Suprapubic skin (tissue), 4 donors: ENCODE results near the gene TFCP2L1. TPM values are rescaled to one million over a fixed set of nuclear protein-coding genes. Genes with fewer than 3 reads are reported as not detected.

Experiments
- DNase-seq, 2 donors: peaks; one replicate each; pipeline ENCODE4 v3.0.0-alpha.2; 2019; ENCODE audit warnings: low spot score in 2 of 2
- H3K27ac ChIP-seq: fragments of 200-600 bp; sonication (generic); one replicate; pipeline ENCODE4 v1.5.1; 2019
- H3K27me3 ChIP-seq: fragments of 200-600 bp; sonication (generic); one replicate; pipeline ENCODE4 v1.5.1; 2019
- H3K36me3 ChIP-seq: fragments of 200-600 bp; sonication (generic); one replicate; pipeline ENCODE4 v1.5.1; 2019
- H3K4me1 ChIP-seq: fragments of 200-600 bp; sonication (generic); one replicate; pipeline ENCODE4 v1.5.1; 2019
- H3K4me3 ChIP-seq: fragments of 200-600 bp; sonication (generic); one replicate; pipeline ENCODE4 v1.5.1; 2019; ENCODE audit warnings: mild to moderate bottlenecking
- H3K9me3 ChIP-seq: fragments of 200-600 bp; sonication (generic); one replicate; pipeline ENCODE4 v1.5.1; 2019
- EP300 ChIP-seq: sonication (generic); formaldehyde crosslinking; IDR thresholded peaks from one replicate; pipeline ENCODE4 v1.6.1; 2017; ENCODE audit warnings: antibody characterized with exemption
- POLR2A ChIP-seq, 2 donors: fragments of 450-650 bp; IDR thresholded peaks; one replicate each; pipeline ENCODE4 v1.6.1; 2017; ENCODE audit warnings: antibody characterized with exemption in 2 of 2, mild to moderate bottlenecking in 2 of 2, moderate library complexity in 2 of 2
- POLR2AphosphoS5 ChIP-seq, 3 donors: sonication (generic); formaldehyde crosslinking; IDR thresholded peaks; one replicate each; pipeline ENCODE4 v1.6.1; 2017; ENCODE audit warnings: antibody characterized with exemption in 3 of 3
- WGBS: methylation state at CpG from one replicate; pipeline ENCODE4 v1.1.5; 2018; 5-methylcytosine and 5-hydroxymethylcytosine counted together
- total RNA-seq, 4 donors: library from RNA; depleted of rRNA; stranded (reverse); fragments of >200 nt; gene quantifications; one replicate each; pipeline ENCODE4 v1.1.0, GENCODE V29; 2016
- TF ChIP-seq, protein P1 (sequence below), 2 donors: fragments of 200-600 bp in 1 of 2; fragments of 450-650 bp in 1 of 2; sonication (generic) in 1 of 2; IDR thresholded peaks; one replicate each; pipeline ENCODE4 v1.5.1; 2016 to 2019; ENCODE audit warnings: antibody characterized with exemption in 2 of 2, mild to moderate bottlenecking in 1 of 2, moderate library complexity in 1 of 2

The TFCP2L1 gene
- total RNA-seq, 4 donors from 2014 or later, result 33.5 to 64.1 (median 52.7) TPM

DNA sequence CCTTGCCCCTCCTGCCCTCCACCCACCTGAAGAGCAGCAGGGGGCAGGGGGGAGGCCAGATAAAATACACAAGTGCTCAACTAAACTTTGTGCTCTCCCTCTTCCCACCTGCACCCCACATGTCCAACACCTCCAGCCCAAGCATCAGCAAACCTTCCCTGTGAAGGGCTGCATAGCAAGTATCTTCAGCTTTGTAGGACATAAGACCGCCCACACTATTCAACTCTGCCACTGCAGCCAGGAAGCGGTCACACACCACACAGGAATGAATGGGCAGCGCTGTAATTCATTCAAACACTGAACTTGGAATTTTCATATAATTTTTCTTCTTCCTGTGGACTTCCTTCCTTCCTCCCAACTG is 27.5 kb downstream of the TFCP2L1 start:
- no peak overlapping the region for H3K4me3 ChIP-seq
- TF ChIP-seq POLR2AphosphoS5 (IDR thresholded peaks at IDR 0.05) (no peak), EP300 (no peak), POLR2A (IDR thresholded peaks at IDR 0.05) (no peak)
- TF ChIP-seq, protein P1, sequence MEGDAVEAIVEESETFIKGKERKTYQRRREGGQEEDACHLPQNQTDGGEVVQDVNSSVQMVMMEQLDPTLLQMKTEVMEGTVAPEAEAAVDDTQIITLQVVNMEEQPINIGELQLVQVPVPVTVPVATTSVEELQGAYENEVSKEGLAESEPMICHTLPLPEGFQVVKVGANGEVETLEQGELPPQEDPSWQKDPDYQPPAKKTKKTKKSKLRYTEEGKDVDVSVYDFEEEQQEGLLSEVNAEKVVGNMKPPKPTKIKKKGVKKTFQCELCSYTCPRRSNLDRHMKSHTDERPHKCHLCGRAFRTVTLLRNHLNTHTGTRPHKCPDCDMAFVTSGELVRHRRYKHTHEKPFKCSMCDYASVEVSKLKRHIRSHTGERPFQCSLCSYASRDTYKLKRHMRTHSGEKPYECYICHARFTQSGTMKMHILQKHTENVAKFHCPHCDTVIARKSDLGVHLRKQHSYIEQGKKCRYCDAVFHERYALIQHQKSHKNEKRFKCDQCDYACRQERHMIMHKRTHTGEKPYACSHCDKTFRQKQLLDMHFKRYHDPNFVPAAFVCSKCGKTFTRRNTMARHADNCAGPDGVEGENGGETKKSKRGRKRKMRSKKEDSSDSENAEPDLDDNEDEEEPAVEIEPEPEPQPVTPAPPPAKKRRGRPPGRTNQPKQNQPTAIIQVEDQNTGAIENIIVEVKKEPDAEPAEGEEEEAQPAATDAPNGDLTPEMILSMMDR (IDR thresholded peaks at IDR 0.05), result no peak
- H3K27ac ChIP-seq, result peak overlapping the region; percentile 58
- H3K4me1 ChIP-seq, result peaks cover 28% of the 10 kb centered on the region
- DNase-seq, result no peak
- no peaks in the 10 kb centered on the region for H3K9me3 ChIP-seq
- 73% methylated on average over 3 of the region's 3 CpGs for WGBS
- H3K27me3 ChIP-seq, result no peaks in the 10 kb centered on the region
- peaks cover 8% of the 10 kb centered on the region for H3K36me3 ChIP-seq

DNA sequence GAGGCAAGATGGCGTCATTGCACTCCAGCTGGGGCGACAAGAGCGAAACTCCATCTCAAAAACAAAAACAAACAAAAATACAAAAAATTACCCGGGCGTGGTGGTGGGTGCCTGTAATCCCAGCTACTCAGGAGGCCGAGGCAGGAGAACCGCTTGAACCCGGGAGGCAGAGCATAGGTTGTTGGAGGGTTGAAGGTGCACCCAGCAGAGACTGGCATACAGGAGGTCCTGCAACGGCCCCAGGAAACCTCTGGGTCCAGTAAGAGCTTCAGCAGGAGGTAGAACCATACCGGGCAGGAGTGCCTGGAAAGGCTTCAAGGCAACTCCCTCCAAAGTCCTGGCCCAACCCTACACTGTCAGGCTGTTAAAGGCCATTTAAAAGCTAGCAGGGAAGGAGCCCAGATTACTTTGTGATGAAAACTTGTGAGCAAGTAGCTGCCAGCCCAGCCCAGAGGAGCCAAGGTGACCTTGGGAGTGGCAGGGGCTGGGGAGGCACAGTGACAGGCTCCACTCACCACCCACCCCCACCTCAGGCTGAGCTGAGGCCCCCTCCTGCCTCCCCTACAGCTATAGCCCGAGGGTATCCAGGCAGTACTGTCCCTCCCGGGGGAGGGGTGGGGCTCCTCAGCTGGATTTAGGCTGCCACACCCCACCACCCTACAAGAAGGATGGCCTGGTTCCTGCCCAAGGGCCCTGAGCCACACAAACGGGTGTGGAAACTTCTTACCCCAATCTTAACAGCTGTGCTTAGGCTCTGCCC is 28.1 kb downstream of the TFCP2L1 start:
- peak in 1 of 2 donors; percentile 60 for DNase-seq
- no peaks in the 10 kb centered on the region for H3K27me3 ChIP-seq
- WGBS, result 82% methylated on average over 10 of the region's 13 CpGs
- peaks cover 28% of the 10 kb centered on the region for H3K4me1 ChIP-seq
- no peaks in the 10 kb centered on the region for H3K9me3 ChIP-seq
- no peak overlapping the region for H3K4me3 ChIP-seq
- TF ChIP-seq EP300 (no peak), POLR2A (IDR thresholded peaks at IDR 0.05) (no peak), POLR2AphosphoS5 (IDR thresholded peaks at IDR 0.05) (no peak)
- TF ChIP-seq, protein P1 (IDR thresholded peaks at IDR 0.05), result no peak
- peak overlapping the region; percentile 58 for H3K27ac ChIP-seq
- H3K36me3 ChIP-seq, result peaks cover 8% of the 10 kb centered on the region

DNA sequence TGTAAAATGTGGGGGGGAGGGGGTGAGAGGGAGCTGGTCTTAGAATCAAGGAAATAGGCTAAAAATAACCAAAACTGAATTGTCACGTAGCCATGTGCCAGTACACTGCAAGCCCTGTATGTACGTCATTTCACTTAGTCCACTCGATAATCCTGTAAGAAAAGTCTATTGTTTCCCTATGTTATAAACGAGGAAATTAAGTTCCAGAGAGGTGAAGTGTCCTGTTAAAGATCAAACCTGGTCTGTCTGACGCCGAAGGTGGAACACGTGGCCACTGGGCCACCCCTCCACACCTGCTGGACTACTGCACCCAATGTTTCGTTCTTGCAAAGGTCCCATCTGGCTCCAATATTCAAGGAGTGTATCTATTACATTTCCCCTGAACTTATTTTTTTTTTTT is 29.6 kb downstream of the TFCP2L1 start:
- Histone ChIP-seq H3K36me3 (peaks cover 8% of the 10 kb centered on the region), H3K27ac (no peak overlapping the region), H3K4me3 (no peak overlapping the region), H3K27me3 (no peaks in the 10 kb centered on the region), H3K4me1 (peaks cover 20% of the 10 kb centered on the region), H3K9me3 (no peaks in the 10 kb centered on the region)
- WGBS, result 77% methylated on average over 8 of the region's 8 CpGs
- TF ChIP-seq POLR2A (IDR thresholded peaks at IDR 0.05) (no peak), POLR2AphosphoS5 (IDR thresholded peaks at IDR 0.05) (no peak), EP300 (no peak)
- TF ChIP-seq, protein P1 (IDR thresholded peaks at IDR 0.05), result no peak
- DNase-seq, result peak in 1 of 2 donors; percentile 5

DNA sequence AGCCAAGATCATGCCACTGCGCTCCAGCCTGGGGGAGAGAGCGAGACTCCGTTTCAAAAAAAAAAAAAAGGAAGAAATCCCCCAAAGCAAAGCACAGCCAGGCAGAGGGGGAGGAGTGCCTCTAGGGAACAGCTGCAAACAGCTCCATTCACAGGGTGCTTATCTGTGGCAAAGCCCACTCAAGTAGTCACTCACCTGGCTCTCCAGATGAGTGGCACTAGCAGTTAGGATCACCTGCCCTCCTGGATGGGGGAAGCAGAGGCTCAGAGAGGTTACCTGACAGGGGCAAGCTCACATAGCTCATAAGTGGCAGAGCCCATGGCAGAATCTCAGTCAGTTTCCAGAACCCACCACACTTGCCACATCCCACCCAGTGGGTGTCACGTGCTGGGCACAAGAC is 30.3 kb downstream of the TFCP2L1 start:
- H3K9me3 ChIP-seq, result no peaks in the 10 kb centered on the region
- TF ChIP-seq, protein P1 (IDR thresholded peaks at IDR 0.05), result no peak
- no peak for TF ChIP-seq POLR2AphosphoS5 (IDR thresholded peaks at IDR 0.05)
- TF ChIP-seq POLR2A (IDR thresholded peaks at IDR 0.05), result no peak
- H3K4me1 ChIP-seq, result peaks cover 15% of the 10 kb centered on the region
- H3K27me3 ChIP-seq, result no peaks in the 10 kb centered on the region
- DNase-seq, result peak in 1 of 2 donors; percentile 29
- WGBS, result 88% methylated on average over 4 of the region's 4 CpGs
- H3K4me3 ChIP-seq, result no peak overlapping the region
- H3K27ac ChIP-seq, result no peak overlapping the region
- peaks cover 8% of the 10 kb centered on the region for H3K36me3 ChIP-seq

DNA sequence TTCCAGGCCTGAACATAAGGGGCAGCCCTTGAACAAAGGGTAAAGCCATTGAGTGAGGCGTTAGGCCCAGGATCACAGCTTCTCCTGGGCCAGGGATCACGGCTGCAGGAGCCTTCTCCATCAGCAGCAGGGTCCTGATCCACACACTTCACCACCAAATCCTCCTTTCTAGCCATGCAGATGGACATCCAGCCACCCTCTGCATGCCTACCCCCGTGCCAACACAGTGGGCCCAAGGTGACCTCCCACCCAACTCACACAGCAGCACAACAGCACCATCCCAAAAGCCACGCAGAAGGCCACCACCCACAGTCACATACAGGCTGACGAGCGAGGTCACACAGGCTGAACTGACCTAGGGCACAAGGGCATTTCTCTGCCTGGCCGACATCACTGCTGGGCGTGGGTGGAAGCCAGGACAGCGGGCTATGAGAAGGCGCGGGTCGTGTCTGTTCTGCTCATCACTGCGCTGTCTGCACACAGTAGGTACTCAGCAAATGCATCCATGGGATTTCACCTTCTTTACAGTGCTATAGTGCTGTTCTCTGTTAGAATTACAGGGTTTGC is 31.2 kb downstream of the TFCP2L1 start:
- Histone ChIP-seq H3K4me1 (peaks cover 15% of the 10 kb centered on the region), H3K9me3 (no peaks in the 10 kb centered on the region), H3K4me3 (no peak overlapping the region), H3K27ac (no peak overlapping the region), H3K36me3 (peaks cover 8% of the 10 kb centered on the region), H3K27me3 (no peaks in the 10 kb centered on the region)
- TF ChIP-seq EP300 (no peak), POLR2AphosphoS5 (IDR thresholded peaks at IDR 0.05) (no peak), POLR2A (IDR thresholded peaks at IDR 0.05) (no peak)
- TF ChIP-seq, protein P1 (IDR thresholded peaks at IDR 0.05), result no peak
- WGBS, result 89% methylated on average over 4 of the region's 13 CpGs
- peak in 1 of 2 donors; percentile 36 for DNase-seq
